Brain microvascular endothelial cell (primary cell): ENCODE data around the gene NEMP1.
A peak's percentile ranks its signal among the peaks of the same experiment; 100 is the strongest.

Experiments used
- DNase-seq: peaks from one replicate; pipeline ENCODE4 v3.0.0-alpha.2; 2020
- H3K27ac ChIP-seq: fragments of 250-450 bp; sonication (Bioruptor Pico); 2 replicates; pipeline ENCODE4 v1.5.1; 2020; ENCODE audit warnings: mild to moderate bottlenecking, moderate library complexity
- H3K27me3 ChIP-seq: fragments of 250-450 bp; sonication (Bioruptor Pico); replicated peaks from 2 replicates; pipeline ENCODE4 v1.5.1; 2020; ENCODE audit warnings: mild to moderate bottlenecking
- H3K36me3 ChIP-seq: fragments of 250-450 bp; sonication (Bioruptor Pico); replicated peaks from 2 replicates; pipeline ENCODE4 v1.5.1; 2020; ENCODE audit warnings: mild to moderate bottlenecking
- H3K4me3 ChIP-seq: 2 replicates; pipeline ENCODE4 v1.5.1; 2011; ENCODE audit warnings: low read depth, mild to moderate bottlenecking, control low read depth, low read length, moderate library complexity
- in situ Hi-C: cut with HindIII; loops from 2 replicates; pipeline ENCODE4 v1.10.0; 2017; ENCODE audit warnings: low sequenced_read_pairs, low pct_ligation_motif_present
- TF ChIP-seq, protein P1 (sequence below): IDR thresholded peaks from 2 replicates; pipeline ENCODE4 v1.5.1; 2011; ENCODE audit warnings: low read depth, mild to moderate bottlenecking, moderate library complexity, low read length, control low read depth, inconsistent platforms; ENCODE audit errors: missing control alignments

The NEMP1 gene

GRCh38 chr12:57112492-57113294 is 34.1 kb upstream of the NEMP1 start:
- TF ChIP-seq, protein P1, sequence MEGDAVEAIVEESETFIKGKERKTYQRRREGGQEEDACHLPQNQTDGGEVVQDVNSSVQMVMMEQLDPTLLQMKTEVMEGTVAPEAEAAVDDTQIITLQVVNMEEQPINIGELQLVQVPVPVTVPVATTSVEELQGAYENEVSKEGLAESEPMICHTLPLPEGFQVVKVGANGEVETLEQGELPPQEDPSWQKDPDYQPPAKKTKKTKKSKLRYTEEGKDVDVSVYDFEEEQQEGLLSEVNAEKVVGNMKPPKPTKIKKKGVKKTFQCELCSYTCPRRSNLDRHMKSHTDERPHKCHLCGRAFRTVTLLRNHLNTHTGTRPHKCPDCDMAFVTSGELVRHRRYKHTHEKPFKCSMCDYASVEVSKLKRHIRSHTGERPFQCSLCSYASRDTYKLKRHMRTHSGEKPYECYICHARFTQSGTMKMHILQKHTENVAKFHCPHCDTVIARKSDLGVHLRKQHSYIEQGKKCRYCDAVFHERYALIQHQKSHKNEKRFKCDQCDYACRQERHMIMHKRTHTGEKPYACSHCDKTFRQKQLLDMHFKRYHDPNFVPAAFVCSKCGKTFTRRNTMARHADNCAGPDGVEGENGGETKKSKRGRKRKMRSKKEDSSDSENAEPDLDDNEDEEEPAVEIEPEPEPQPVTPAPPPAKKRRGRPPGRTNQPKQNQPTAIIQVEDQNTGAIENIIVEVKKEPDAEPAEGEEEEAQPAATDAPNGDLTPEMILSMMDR, result no peak
- DNase-seq, result no peak
- in situ Hi-C loops, result no loop called here
- peak overlapping the region; percentile 86 for H3K27ac ChIP-seq
- H3K27me3 ChIP-seq, result no peaks in the 10 kb centered on the region
- peak overlapping the region; percentile 28 for H3K4me3 ChIP-seq
- H3K36me3 ChIP-seq, result no peaks in the 10 kb centered on the region

GRCh38 chr12:57111031-57111734 is 32.6 kb upstream of the NEMP1 start, which contains the start of gene STAT6:
Gene STAT6 (minus strand): TSS chr12:57111362. CDS start chr12:57108278, 3,084 bp downstream.
- TF ChIP-seq, protein P1, result no peak
- H3K36me3 ChIP-seq, result peaks cover 11% of the 10 kb centered on the region
- in situ Hi-C loops, result no loop called here
- H3K4me3 ChIP-seq, result peak within 1 kb of the TSS; percentile 74
- DNase-seq, result peak; percentile 90
- H3K27me3 ChIP-seq, result no peaks in the 10 kb centered on the region
- H3K27ac ChIP-seq, result peak within 1 kb of the TSS; percentile 86

- TF ChIP-seq, protein P1, result peak; percentile 1
Observed at GRCh38 chr12:57110104-57111030, 31.8 kb upstream of the NEMP1 start.

GRCh38 chr12:57109207-57110103 is 30.9 kb upstream of the NEMP1 start:
- Histone ChIP-seq H3K27ac (no peak overlapping the region), H3K27me3 (no peaks in the 10 kb centered on the region), H3K4me3 (peak overlapping the region; percentile 74), H3K36me3 (peaks cover 28% of the 10 kb centered on the region)
- DNase-seq, result no peak
- TF ChIP-seq, protein P1, result no peak
- in situ Hi-C loops, result no loop called here

More at GRCh38 chr12:57110104-57111030, 31.8 kb upstream of the NEMP1 start:
- peaks cover 19% of the 10 kb centered on the region for H3K36me3 ChIP-seq
- no peaks in the 10 kb centered on the region for H3K27me3 ChIP-seq
- in situ Hi-C loops, result no loop called here
- peak overlapping the region; percentile 74 for H3K4me3 ChIP-seq
- H3K27ac ChIP-seq, result peak overlapping the region; percentile 86
- no peak for DNase-seq
